KMS-11 (cell line): ENCODE measurements around the gene YBX3.

Source experiments
- H2AFZ ChIP-seq: fragments of 200-600 bp; sonication (generic); 2 replicates; pipeline ENCODE4 v1.6.1; 2016; ENCODE audit warnings: antibody characterized with exemption, mixed run types, low read depth
- H3K27ac ChIP-seq: fragments of 200-600 bp; sonication (generic); 2 replicates; pipeline ENCODE4 v1.6.1; 2016; ENCODE audit warnings: mild to moderate bottlenecking, mixed run types
- H3K27me3 ChIP-seq: fragments of 200-600 bp; sonication (generic); 2 replicates; pipeline ENCODE4 v1.6.1; 2017; ENCODE audit warnings: mild to moderate bottlenecking, low read depth, mixed run types, moderate library complexity; ENCODE audit not compliant: insufficient read depth
- H3K36me3 ChIP-seq: fragments of 200-600 bp; sonication (generic); 2 replicates; pipeline ENCODE4 v1.6.1; 2017; ENCODE audit warnings: mild to moderate bottlenecking, mixed run types; ENCODE audit not compliant: insufficient read depth
- H3K4me1 ChIP-seq: fragments of 200-600 bp; sonication (generic); 2 replicates; pipeline ENCODE4 v1.6.1; 2016; ENCODE audit warnings: mild to moderate bottlenecking, low read depth, mixed run types; ENCODE audit not compliant: poor library complexity, severe bottlenecking
- H3K4me2 ChIP-seq: fragments of 200-600 bp; sonication (generic); 2 replicates; pipeline ENCODE4 v1.7.0; 2016; ENCODE audit warnings: mild to moderate bottlenecking, mixed run types
- H3K4me3 ChIP-seq: fragments of 200-600 bp; sonication (generic); IDR thresholded peaks from 2 replicates; pipeline ENCODE4 v1.6.1; 2017; ENCODE audit warnings: low read depth, low read length, mixed read lengths; ENCODE audit not compliant: insufficient read depth
- H3K79me2 ChIP-seq: fragments of 200-600 bp; sonication (generic); 2 replicates; pipeline ENCODE4 v1.6.1; 2016; ENCODE audit warnings: low read depth, mixed run types; ENCODE audit not compliant: insufficient read depth
- H3K9ac ChIP-seq: fragments of 200-600 bp; sonication (generic); 2 replicates; pipeline ENCODE4 v1.6.1; 2016; ENCODE audit warnings: mild to moderate bottlenecking, mixed run types
- H4K20me1 ChIP-seq: fragments of 200-600 bp; sonication (generic); 2 replicates; pipeline ENCODE4 v1.6.1; 2016; ENCODE audit warnings: mild to moderate bottlenecking, mixed run types; ENCODE audit not compliant: insufficient read depth
- TF ChIP-seq, protein P1 (sequence below): fragments of 200-600 bp; sonication (generic); conservative IDR thresholded peaks from 2 replicates; pipeline ENCODE4 v1.6.1; 2017; ENCODE audit warnings: low read depth, mild to moderate bottlenecking, antibody characterized with exemption, low read length, moderate library complexity, mixed read lengths

The YBX3 gene

DNA sequence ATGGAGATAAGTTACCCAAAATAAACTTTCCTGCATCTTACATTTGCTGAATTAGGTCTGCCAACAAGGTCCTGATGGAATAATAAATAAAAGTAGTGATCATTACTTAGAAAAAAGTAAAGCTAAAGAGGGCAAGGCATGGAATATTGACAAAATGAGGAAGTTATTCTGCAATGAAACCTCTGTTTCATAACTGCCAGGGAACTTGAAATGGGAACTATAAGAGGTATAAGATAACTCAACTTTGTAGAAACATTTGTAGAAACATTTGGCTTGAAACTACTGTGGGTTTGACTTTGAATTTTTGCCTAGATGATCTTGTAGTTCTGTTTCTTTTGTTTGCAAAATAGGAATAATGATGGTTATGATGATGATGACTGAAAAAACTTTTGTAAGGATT is 18.7 kb upstream of the YBX3 start:
- H2AFZ ChIP-seq = no peak overlapping the region
- H3K4me3 ChIP-seq = no peak overlapping the region

DNA sequence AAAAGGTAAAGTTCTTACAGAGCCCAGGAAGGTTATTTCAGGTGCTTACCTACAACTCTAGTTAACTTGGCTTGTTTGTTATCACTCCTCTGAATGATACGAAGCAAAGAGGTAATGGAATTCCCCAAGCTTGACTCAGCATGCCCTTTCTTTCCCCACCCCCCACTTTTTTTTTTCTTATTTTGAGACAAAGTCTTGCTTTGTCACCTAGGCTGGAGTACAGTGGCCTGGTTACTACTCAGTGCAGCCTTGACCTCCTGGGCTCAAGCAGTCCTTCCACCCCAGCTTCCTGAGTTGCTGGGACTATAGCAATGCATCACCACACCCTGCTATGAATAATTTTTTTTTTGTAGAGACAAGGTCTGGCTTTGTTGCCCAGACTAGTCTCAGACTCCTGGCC is 17.1 kb upstream of the YBX3 start:
- peak overlapping the region; percentile 35; the same call in 1 of the 2 replicates for H2AFZ ChIP-seq
- peak overlapping the region; percentile 50 for H3K27ac ChIP-seq
- no peaks in the 10 kb centered on the region for H3K36me3 ChIP-seq

More for the DNA sequence above, 18.7 kb upstream of the YBX3 start:
- Histone ChIP-seq H3K4me1 (peaks cover 21% of the 10 kb centered on the region), H3K4me2 (no peak overlapping the region), H3K36me3 (no peaks in the 10 kb centered on the region), H3K9ac (no peak overlapping the region), H3K27ac (no peak overlapping the region), H3K27me3 (no peaks in the 10 kb centered on the region), H3K79me2 (no peaks in the 10 kb centered on the region), H4K20me1 (no peaks in the 10 kb centered on the region)
- TF ChIP-seq, protein P1, sequence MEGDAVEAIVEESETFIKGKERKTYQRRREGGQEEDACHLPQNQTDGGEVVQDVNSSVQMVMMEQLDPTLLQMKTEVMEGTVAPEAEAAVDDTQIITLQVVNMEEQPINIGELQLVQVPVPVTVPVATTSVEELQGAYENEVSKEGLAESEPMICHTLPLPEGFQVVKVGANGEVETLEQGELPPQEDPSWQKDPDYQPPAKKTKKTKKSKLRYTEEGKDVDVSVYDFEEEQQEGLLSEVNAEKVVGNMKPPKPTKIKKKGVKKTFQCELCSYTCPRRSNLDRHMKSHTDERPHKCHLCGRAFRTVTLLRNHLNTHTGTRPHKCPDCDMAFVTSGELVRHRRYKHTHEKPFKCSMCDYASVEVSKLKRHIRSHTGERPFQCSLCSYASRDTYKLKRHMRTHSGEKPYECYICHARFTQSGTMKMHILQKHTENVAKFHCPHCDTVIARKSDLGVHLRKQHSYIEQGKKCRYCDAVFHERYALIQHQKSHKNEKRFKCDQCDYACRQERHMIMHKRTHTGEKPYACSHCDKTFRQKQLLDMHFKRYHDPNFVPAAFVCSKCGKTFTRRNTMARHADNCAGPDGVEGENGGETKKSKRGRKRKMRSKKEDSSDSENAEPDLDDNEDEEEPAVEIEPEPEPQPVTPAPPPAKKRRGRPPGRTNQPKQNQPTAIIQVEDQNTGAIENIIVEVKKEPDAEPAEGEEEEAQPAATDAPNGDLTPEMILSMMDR = no peak

DNA sequence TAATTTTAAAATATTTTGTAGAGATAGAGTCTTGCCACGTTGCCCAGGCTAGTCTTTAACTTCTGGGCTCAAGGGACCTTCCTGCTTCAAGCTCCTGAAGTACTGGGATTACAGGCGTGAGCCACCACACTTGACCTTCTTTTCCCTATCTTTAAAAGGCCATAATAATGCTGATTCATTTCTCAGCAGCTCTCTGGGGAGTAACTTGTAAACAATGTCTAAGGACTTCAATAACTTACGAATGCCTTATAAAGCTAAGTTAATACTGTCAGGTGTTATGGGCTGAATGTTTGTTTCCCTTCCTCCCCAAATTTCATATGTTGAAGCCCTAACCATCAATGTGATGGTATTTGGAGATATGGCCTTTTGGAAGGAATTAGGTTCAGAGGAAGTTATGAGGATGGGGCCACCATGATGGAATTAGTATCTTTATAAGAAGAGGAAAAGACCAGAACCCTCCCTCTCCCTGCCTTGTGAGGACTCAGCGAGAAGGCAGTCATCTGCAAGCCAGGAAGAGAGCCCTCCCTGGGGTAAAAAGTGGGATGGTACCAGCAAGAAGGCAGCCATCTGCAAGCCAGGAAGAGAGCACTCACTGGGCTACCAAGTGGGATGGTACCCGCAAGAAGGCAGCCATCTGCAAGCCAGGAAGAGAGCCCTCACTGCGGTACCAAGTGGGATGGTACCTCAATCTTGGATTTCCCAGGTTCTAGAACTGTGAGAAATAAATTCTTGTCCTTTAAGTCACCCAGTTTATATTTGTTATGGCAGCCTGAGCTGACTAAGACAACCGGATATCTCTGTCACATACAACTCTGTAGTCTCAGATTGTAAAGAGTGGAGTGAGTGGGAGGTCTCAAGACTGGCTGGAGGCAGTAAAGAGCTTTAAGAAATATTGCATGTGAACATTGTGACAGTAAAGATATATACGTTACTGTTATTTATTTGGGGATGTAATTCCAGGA is 16.3 kb upstream of the YBX3 start:
- H2AFZ ChIP-seq = peak overlapping the region; percentile 35; the same call in 1 of the 2 replicates
- peak overlapping the region; percentile 50 for H3K27ac ChIP-seq
- H3K4me2 ChIP-seq = peak overlapping the region; percentile 10

More for the DNA sequence above, 17.1 kb upstream of the YBX3 start:
- Histone ChIP-seq H4K20me1 (no peaks in the 10 kb centered on the region), H3K4me3 (no peak overlapping the region), H3K4me1 (peaks cover 21% of the 10 kb centered on the region), H3K4me2 (peak overlapping the region; percentile 10), H3K27me3 (no peaks in the 10 kb centered on the region), H3K9ac (no peak overlapping the region), H3K79me2 (no peaks in the 10 kb centered on the region)
- TF ChIP-seq, protein P1 = no peak

DNA sequence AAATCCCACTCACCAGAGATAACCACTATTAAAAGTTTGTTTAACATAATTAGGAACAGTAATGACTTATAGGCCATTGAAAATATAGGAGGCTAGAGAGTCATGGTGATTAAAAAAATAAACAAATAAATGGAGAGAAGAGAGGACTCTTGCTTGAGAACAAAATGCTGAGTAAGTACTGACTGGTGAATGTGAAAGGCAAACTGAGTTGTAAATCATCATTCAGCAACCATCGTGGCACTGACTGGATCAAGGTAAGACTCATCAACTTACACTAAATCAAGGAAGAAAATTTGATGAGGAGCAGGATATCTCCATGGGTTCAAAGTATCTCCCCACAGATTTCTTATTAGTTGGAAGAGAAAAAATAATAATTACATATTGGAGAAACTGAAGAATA is 14.1 kb upstream of the YBX3 start:
- no peak overlapping the region for H3K4me2 ChIP-seq
- H3K36me3 ChIP-seq = no peaks in the 10 kb centered on the region
- no peak overlapping the region for H3K9ac ChIP-seq
- H3K4me3 ChIP-seq = no peak overlapping the region
- peaks cover 21% of the 10 kb centered on the region for H3K4me1 ChIP-seq
- H4K20me1 ChIP-seq = no peaks in the 10 kb centered on the region
- H3K27ac ChIP-seq = no peak overlapping the region
- no peaks in the 10 kb centered on the region for H3K27me3 ChIP-seq
- no peak overlapping the region for H2AFZ ChIP-seq
- H3K79me2 ChIP-seq = no peaks in the 10 kb centered on the region
- TF ChIP-seq, protein P1 = no peak

More for the DNA sequence above, 16.3 kb upstream of the YBX3 start:
- H4K20me1 ChIP-seq = no peaks in the 10 kb centered on the region
- H3K79me2 ChIP-seq = no peaks in the 10 kb centered on the region
- no peaks in the 10 kb centered on the region for H3K36me3 ChIP-seq
- TF ChIP-seq, protein P1 = no peak
- H3K4me3 ChIP-seq = no peak overlapping the region
- H3K4me1 ChIP-seq = peaks cover 21% of the 10 kb centered on the region
- H3K9ac ChIP-seq = no peak overlapping the region
- no peaks in the 10 kb centered on the region for H3K27me3 ChIP-seq
